GM12892 (cell line): ENCODE results near the gene LSG1.

Source experiments
- POLR2A ChIP-seq: IDR thresholded peaks from 2 replicates; pipeline ENCODE4 v1.6.1; 2011; ENCODE audit warnings: low read depth, low read length, control low read depth
- TAF1 ChIP-seq: IDR thresholded peaks from 2 replicates; pipeline ENCODE4 v1.6.1; 2011; ENCODE audit warnings: low read depth, mild to moderate bottlenecking, control low read depth, low read length, borderline replicate concordance

DNA sequence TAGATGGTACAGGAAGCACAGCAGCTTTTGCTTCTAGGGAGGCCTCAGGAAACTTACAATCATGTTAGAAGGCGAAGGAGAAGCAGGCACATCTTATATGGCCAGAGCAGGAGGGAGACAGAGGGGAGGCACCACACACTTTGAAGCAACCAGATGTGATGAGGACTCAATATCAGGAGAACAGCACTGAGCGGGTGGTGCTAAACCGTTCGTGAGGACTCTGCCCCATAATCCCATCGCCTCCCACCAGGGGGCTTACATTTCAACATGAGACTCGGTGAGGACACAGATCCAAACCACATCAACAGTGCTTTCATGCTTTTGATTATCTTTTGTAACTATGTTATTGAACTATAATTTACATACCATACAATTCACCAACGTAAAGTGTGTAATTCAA lies 31.2 kb downstream of the LSG1 start:
- TF ChIP-seq POLR2A (no peak), TAF1 (no peak)
